Right ventricle myocardium superior (tissue), 1 donor: Measurements from ENCODE around the gene FAM43B. TPM values are rescaled to one million over a fixed set of nuclear protein-coding genes. Genes with fewer than 3 reads are reported as not detected.

Source experiments
- ATAC-seq: fragments of 200-7000 bp; cut with Tn5 transposase; one replicate; pipeline ENCODE4 v1.9.1; 2020; ENCODE audit warnings: mild to moderate bottlenecking; ENCODE audit not compliant: poor library complexity
- DNase-seq: peaks from one replicate; pipeline ENCODE4 v3.0.0-alpha.2; 2020
- intact Hi-C: fragments of 100-400 bp; cut with DNase I; formaldehyde crosslinking; loops from one replicate; pipeline ENCODE4 v1.11.2; 2022
- total RNA-seq: library from RNA; stranded (reverse); fragmentation: NEBNext Ultra II Directional; extraction: Animal tissue kit (Norgen Biotek cat#: 25700); gene quantifications from one replicate; pipeline ENCODE4 v1.2.1, GENCODE V29; 2021
- donor health status: DM: no; HTN: yes; CAD: no; lungs with severe emphysema.

The FAM43B gene
- total RNA-seq, 1 donor from 2014 or later = 3.0 TPM

DNA sequence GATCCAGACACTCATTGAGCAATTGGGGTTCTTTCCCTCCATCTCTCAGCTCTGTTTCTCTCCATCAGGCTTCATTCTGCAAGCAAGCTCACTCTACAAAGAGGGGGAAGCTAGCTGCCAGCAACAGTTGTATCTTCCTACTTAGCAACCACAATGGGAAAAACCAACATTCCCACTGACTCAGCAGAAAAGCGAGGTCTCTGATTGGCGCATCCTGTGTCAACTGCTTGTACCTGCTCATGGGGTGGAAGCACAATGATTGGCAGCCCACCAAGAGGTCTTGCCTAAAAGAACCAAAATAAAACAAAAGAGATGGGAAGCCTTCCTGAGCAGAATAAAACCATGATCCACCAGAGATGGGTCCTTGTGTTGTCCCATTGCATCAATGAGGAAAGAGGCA lies 32.5 kb downstream of the FAM43B start:
- DNase-seq = no peak
- intact Hi-C loops = loop anchor here (5.0 kb wide), 1 partner anchor 47 kb away; the partner anchor contains the start of gene PINK1
- no peak for ATAC-seq

DNA sequence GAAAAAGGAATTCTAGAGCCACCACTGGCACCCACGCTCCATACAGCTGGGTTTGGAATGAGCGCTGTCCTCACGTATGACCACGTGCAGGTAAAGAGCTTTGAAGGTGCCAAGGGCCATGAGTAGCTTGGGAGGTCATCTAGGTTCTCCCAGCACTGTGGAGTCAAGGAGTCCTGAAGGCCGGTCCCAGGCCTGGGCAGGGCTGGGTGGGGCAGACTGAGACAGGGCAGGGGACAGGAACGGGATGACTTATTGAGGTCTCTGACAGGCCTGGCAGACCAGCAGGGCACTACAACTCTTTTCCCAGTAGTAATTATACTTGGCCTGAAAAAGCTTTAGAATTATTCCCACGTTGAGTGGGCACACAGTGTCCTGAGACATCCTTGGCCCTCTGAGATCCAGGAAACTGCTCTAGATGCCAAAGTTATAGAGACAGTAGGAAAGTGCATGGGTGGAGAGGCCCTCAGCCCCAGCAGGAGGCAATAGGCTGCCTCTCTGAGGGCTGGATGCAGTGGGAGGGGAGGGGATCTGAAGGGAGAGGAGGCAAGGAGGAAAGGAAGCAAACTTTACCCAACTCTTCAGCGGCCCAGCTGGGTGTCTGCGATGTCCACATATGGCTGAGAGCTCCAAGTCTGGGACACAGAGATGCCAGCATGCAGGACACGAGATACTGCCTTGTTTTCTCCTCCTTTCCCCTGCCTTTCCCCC lies 34.7 kb downstream of the FAM43B start:
- no peak for DNase-seq
- intact Hi-C loops = loop anchor here (5.0 kb wide), 1 partner anchor 45 kb away; the partner anchor contains the start of gene PINK1
- no peak for ATAC-seq

DNA sequence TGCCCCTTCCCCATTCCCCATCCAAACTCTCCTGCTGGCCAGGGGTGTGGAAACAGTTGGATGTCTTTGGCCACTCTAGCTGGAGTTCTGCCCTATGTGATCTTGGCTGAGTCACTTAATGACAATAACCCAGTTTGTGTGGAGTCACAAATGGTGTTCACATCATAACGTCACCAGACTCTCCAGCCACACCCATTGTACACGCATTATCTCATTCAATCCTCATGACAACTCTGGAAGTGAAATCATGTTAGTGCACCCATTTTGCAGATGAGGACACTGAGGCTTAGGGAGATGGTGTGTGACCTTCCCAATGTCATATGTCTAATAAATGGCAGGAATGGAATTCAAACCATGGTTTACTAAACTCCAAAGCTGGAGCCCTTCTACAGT lies 35.3 kb downstream of the FAM43B start:
- ATAC-seq (peak; percentile 69), DNase-seq (no peak)
- intact Hi-C loops = loop anchor here (5.0 kb wide), 1 partner anchor 45 kb away; the partner anchor contains the start of gene PINK1

DNA sequence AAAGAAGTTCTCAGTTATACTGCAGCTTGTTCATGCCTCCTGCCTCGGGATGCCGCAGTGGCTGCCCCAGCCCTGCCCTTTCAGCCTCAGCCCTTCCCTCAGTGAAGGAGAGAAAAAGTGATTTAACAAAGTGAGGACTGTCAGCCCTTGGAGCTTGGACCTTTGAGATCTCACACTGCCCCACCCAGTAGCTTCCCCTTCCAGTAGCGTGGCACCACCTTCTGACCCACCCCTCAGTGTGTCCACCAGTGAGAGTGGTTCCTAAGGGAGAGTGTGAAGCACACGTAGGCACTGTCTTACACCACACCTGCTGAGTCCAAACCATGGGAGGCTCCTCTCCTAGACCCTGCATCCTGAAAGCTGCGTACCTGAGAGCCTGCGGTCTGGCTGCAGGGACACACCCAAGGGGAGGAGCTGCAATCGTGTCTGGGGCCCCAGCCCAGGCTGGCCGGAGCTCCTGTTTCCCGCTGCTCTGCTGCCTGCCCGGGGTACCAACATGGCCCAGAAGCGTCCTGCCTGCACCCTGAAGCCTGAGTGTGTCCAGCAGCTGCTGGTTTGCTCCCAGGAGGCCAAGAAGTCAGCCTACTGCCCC lies 36.4 kb downstream of the FAM43B start, which contains the start of gene CDA:
Gene CDA, plus strand, starts transcription at position 464 of the 592 bp plus-strand sequence. Its CDS starts 33 bp downstream, at position 497.
- intact Hi-C loops = loop anchor here (5.0 kb wide), 1 partner anchor 44 kb away; the partner anchor contains the start of gene PINK1
- ATAC-seq (peak; percentile 55), DNase-seq (peak; percentile 57)

DNA sequence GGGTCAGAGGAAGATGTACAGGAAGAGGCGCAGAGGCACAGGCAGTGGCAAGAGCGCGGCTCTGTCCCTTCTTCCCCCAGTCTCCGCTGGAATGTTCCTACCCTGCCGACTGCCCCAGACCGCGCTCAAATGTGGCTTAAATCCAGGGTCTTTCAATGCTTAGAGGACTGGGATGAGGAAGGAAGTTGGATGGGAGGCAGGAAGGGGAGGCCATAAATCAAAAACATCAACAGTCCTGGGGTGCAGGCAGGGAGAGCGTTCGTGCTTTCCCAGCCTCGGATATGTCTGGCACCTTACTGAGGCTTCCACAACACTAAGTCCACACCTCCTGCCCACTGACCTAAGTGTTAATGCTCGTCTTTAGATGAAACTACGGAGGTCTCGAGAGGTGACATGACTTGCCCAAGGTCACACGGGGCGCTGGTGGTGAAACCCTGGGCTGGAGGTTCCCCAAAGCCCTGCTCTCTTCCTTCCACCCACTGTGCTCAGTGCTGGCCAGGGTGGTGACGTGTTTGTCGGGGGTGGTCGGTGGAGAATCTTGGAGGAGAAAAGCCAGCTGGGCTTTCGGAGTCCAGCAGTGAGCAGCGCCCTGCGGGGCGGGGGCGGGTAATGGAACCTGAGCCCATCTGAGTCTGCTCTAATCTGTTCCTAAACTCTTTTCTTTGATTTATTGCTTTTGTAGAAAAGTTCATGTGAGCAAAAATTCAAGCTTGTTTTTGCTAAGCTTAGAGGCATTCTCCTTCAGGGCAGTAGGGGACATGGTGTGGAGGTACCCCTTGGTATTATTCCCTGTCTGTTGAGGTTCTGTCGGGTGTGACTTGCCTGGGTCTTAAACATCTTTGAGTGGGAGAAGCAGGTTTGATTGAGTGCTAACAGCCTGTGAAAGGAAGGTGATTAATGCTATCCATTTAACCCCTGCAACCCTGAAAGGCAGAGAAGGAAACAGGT lies 37.2 kb downstream of the FAM43B start:
- ATAC-seq = peak; percentile 67
- DNase-seq = peak; percentile 72
- intact Hi-C loops = loop anchor here (5.0 kb wide), 1 partner anchor 43 kb away; the partner anchor contains the start of gene PINK1

DNA sequence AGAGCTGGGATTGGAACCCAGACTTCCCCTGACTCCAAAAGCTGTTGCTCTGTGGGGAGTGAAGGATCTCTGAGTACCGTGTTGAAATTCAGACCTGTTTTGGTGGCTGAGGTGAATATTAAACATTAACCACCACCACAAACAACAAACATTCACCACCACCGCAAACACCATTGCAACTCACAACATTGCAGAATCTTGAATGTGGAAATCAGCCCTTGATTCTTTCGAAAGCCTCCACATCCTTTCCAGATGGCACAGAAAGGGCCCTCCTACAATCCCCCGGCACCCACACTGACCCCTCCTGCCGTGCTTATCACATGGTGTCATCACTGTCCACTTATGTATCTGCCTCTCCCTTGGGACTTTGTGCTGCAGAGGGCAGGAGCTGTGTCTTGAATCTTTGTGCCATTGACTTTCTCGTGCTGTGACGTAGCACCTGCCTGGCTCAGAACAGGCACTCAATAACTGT lies 38.0 kb downstream of the FAM43B start:
- DNase-seq = no peak
- peak; percentile 15 for ATAC-seq
- intact Hi-C loops = no loop called here

DNA sequence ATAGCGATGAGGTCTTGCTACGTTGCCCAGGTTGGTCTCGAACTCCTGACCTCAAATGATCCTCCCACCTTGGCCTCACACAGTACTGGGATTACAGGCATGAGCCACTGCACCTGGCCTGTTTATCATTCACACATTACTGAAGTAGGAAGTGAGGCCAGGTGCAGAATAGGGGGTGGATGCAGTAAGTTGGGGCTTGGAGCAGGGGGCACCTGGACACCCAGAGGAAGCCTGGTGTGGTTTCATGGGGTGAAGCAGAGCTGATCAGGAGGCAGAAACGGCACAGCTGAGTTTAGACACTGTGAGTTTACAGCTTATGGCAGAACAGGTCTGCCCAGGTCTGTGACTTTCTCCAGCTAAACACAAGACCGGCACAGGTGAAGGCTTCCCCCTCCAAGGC lies 41.4 kb downstream of the FAM43B start:
- intact Hi-C loops = no loop called here
- DNase-seq (no peak), ATAC-seq (no peak)

DNA sequence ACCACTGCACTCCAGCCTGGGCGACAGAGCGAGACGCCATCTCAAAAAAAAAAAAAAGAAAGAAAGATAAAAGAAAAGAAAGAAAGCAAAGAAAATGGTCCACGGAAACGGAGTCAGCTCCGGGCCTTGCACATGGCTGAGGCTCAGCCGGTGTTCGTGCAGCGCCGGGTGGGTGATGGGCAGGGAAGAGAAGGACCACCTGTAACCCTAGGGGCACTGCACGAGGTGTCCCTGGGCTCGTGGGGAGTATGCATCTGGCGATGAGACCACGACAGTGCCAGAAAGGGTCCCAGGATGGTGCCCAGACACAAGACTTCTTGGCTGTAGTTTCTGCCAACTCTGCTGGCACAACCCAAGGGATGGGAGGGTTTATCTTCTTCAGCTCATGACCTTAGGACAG lies 42.4 kb downstream of the FAM43B start:
- intact Hi-C loops = no loop called here
- ATAC-seq (no peak), DNase-seq (no peak)

DNA sequence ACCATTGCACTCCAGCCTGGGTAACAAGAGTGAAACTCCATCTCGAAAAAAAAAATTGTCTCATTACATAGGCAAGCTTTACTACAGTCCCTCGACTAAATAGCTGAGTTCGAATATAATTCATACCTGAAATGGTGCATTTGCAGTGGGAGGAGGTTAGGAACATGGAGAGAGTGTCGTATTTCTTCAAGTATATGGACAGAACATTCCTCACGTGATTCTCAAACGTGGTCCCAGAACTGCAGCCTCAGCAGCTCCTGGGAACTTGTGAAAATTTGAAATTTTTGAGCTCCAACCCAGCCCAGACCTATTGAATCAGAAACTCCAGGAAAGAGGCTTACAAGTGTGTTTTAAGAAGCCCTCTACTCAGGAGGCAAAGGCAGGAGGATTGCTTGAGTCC lies 43.7 kb downstream of the FAM43B start:
- no peak for ATAC-seq

DNA sequence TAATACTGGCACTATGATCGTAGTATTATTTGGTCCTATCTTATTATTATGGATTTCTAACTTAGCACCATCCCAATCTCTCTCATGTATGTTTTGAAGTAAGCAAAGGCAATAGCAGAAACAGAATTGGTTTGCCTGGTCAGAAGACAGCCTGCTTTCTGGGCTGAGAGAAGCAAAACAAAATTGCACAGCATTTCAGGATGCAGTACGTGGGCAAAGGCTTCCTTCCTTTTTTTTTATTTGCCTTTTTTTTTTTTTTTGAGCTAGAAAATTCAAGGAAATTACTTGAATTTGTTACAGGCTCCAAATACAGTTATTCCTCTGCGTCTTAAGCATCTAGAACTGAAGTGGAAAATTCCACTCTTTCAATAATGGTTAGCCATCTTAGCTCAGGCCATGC lies 45.3 kb downstream of the FAM43B start:
- intact Hi-C loops = no loop called here
- no peak for ATAC-seq

More for the DNA sequence above, 43.7 kb downstream of the FAM43B start:
- no peak for DNase-seq
- intact Hi-C loops = no loop called here

DNA sequence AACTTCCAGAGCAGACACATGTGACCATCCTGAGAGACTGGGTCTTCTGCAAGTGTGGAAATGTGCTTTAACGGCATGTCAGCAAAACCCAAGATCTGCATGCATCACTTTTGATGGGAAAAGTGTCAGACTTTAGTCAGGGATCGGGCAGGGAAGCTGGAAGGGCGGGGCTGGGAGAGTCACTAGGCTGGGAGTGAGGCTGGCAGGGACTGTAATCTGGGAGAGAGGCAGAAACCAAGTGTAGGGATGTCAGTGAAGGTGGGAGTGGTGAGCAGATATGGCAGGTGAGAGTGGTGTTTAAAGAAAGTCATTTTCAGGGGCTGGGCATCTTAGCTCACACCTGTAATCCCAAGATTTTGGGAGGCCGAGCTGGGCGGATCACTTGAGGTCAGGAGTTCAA lies 47.8 kb downstream of the FAM43B start:
- DNase-seq (no peak), ATAC-seq (no peak)
- intact Hi-C loops = no loop called here

More for the DNA sequence above, 45.3 kb downstream of the FAM43B start:
- no peak for DNase-seq

DNA sequence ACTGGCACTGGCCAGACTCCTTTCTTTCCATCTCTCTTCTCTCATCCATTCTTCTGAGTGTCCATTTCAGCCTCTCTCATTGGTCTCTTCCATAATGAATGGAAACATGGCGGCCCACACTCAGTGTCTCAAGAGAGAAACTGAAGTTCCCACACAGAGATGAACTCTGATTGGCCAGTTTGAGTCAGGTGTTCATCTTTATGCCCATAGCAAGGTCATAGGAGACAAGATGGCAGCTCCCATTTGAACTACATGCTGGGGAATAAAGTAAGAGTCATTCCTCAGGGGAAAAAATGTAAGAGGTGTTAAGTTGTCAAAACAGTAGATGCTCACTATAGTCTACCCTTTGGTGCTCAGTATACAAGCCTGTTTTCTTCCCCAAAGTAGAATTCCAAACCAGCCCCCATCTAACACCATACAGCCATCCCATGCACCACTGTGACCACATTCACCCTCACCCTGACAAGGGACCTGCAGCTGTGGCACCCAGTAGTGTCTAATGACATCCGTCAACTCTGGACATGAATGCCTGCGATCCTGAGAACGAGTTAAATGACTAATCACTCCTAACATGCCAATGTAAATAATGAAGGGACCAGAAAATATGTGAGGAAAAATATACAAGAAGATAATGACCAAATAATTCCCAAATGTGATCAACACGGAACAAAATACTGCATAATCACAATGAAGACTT lies 48.9 kb downstream of the FAM43B start:
- DNase-seq (no peak), ATAC-seq (no peak)
- intact Hi-C loops = no loop called here

DNA sequence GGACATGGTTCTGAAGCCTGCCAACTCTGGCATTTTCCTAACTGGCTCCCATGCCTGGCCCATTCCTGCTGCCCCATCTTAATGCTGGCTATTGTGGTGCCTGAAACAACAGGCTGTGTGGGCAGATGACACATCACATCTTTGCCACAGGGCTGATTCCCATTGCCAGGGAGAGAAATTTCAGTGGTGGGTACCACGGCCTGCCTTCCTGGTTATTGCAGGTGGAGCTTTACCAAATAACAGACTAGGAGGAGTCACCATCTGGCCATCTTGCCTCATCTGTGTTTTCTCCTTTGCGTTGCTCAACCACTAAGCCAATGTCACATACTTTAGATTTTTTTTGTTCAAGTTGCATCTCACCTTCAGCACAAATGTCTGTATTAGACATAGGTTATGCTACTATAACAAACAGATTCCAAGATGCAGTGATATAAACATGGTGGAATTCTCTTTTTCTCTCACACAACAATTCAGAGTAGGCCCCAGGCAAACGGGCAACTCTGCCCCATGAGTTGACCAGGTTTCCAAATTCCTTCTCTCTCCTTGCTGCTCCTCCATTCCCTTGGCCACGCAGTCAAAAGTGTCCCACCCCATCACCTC lies 50.6 kb downstream of the FAM43B start:
- ATAC-seq = no peak
- DNase-seq = no peak
- intact Hi-C loops = no loop called here

DNA sequence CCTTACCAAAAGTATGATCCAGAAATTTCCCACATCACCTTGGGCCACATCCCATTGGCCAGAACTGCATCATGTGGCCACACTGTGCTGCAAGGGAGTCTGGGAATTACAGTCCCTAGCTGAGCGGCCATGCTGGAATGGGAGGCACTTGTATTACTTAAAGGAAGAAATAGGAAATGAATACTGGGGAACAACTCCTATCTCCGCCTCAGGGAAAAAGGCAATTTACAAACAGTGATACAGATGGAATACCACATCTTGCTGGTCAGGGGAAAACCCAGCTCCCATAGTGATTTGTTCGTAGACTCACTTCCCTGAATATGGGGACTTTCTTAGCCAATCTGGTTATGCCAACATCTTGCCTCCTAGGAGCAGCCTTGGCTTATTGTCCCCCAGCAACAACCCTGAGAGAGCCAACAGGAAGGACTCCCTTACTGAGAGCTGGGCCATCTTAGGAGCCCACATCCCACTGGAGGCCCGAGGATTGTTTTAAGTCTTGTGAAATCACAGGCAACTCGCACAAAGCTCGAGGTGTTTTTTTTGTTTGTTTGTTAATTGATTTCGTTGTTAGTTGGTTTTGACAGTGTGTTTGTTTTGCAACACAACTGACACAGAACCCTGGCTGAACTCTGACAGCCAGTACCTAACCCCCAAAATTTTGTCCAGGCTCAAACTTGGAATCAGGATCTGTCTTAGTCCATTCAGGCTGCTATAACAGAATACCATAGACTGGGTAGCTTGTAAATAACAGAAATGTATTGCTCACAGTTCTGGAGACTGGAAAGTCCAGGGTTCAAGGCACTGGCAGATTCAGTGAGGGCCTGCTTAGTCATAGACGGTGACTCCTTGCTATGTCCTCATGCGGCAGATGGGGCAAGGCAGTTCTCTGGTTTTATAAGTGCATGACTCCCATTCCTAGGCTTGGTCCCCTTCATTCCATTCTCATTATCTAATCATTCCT lies 51.4 kb downstream of the FAM43B start:
- intact Hi-C loops = no loop called here
- DNase-seq (no peak), ATAC-seq (no peak)
